ENCODE results near the gene GPR153. TPM values are rescaled to one million over a fixed set of nuclear protein-coding genes. Genes with fewer than 3 reads are reported as not detected.

GPR153 gene
- polyA plus RNA-seq, 1 donor from 2014 or later, result 0.06 TPM

DNA sequence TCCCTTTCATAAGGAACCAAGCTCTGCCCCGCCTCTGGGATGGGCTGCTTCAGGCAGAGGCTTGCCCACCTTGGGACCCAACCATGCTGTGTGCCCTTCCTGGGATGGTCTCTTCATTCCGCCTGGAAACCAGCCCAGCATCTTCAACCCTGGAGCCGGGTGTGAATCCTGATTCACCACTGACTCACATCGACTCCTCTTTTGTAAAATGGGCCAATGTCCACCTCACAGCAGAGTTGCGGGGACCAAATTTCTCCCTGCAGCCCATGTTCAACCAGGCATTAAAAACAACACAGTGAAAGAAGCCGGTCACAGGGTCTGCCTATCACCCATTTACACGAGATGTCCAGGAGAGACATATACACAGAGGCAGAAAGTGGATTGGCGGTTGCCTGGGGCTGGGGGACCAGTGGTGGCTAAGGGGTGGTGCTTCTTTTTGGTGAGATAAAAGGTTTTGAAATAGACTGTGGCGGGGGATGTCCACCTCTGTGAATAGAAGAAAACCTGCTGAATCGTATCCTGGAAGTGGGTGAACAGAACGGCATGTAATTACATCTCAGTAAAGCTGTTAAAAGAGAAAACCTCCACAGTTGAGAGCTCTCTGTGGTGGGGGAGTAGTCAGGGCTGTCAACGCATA is 6.9 kb upstream of the GPR153 start:
- Mint-ChIP-seq H3K9me3 (no peaks in the 10 kb centered on the region), H3K27me3 (no peaks in the 10 kb centered on the region), H3K4me1 (no peaks in the 10 kb centered on the region), H3K27ac (no peak overlapping the region), H3K36me3 (peaks cover 2% of the 10 kb centered on the region), H3K4me3 (no peak overlapping the region)

DNA sequence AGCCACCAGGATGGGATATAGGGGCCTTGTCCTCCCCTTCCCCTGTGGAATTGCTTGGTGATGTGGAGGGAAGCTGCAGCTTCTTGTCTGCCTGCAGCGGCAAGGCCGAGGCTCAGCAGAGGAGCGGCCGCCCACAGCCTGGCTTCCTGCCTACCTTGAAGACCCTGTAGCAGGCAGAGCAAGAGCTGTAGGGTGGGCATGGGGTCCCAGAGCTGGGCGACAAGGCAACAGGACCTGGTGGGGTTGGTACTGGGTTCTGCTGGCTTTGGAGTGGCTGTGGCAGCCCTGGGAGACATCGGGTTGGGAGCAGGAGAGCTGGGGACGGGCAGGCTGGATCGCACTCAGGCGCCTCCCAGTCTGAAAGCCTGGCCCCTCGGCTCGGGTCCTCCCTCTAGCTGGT is 5.7 kb upstream of the GPR153 start:
- Mint-ChIP-seq H3K4me3 (no peak overlapping the region), H3K9me3 (no peaks in the 10 kb centered on the region), H3K4me1 (peaks cover 0 to 2% (median 0%) of the 10 kb centered on the region in 3 donors), H3K27me3 (no peaks in the 10 kb centered on the region), H3K36me3 (peaks cover 2% of the 10 kb centered on the region), H3K27ac (peak overlapping the region in 1 of 3 donors; percentile 59)

DNA sequence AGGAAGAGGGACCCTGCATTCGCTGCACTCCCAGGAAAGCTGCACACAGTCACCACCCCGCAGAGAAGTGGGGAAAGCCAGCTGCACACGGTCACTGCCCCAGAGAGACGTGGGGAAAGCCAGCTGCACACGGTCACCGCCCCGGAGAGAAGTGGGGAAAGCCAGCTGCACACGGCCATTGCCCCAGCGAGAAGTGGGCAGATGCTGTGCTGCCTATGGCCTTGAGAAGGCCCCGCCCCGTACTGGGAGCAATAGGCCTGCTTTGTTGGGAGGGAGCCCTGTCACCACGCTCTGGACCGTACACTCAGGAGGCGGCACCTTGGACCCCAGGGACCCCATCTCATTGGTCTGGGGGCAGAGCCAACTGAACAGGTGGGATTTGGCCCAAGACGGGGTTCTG is 4.3 kb upstream of the GPR153 start:
- Mint-ChIP-seq H3K4me1 (peaks cover 0 to 2% (median 0%) of the 10 kb centered on the region in 3 donors), H3K9me3 (no peaks in the 10 kb centered on the region), H3K27ac (no peak overlapping the region), H3K36me3 (peaks cover 2% of the 10 kb centered on the region), H3K4me3 (no peak overlapping the region), H3K27me3 (no peaks in the 10 kb centered on the region)

- Mint-ChIP-seq H3K27ac (no peak overlapping the region), H3K4me3 (no peak overlapping the region)
Observed at GRCh38 chr1:6263716-6264115, 2.8 kb upstream of the GPR153 start.

GRCh38 chr1:6262555-6263420 is 1.9 kb upstream of the GPR153 start:
- Mint-ChIP-seq H3K4me1 (peaks cover 0 to 4% (median 2%) of the 10 kb centered on the region in 3 donors), H3K9me3 (no peaks in the 10 kb centered on the region), H3K36me3 (peaks cover 2% of the 10 kb centered on the region), H3K4me3 (peak overlapping the region in 1 of 4 donors; percentile 48), H3K27me3 (peaks cover 9% of the 10 kb centered on the region), H3K27ac (no peak overlapping the region)

More at GRCh38 chr1:6263716-6264115, 2.8 kb upstream of the GPR153 start:
- no peaks in the 10 kb centered on the region for H3K9me3 Mint-ChIP-seq
- peaks cover 0 to 4% (median 2%) of the 10 kb centered on the region in 3 donors for H3K4me1 Mint-ChIP-seq
- H3K36me3 Mint-ChIP-seq, result peaks cover 2% of the 10 kb centered on the region
- H3K27me3 Mint-ChIP-seq, result peaks cover 9% of the 10 kb centered on the region

DNA sequence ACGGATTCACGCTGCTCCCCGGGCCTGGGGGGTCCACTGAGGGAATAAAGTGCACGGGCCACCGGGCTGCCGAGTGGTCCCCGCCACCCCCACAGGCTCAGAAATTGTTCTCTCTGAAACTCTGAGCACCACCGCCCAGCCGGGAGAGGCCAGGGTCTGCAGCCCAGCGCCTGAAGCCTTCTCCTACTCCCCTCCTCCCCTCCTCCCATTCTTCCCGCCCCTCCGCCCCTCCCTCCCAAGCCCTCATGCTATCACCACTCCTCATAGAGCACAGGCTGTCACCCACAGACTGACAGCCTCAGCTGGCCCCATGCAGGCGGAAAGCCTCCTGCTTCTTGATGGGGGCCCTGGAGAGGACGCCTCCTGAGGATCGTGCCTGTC is 707 bp upstream of the GPR153 start:
- Mint-ChIP-seq H3K4me3 (peak overlapping the region; percentile 48 to 87 (median 78)), H3K27ac (no peak overlapping the region), H3K36me3 (peaks cover 2% of the 10 kb centered on the region), H3K27me3 (peaks cover 9% of the 10 kb centered on the region), H3K4me1 (peaks cover 0 to 4% (median 2%) of the 10 kb centered on the region in 3 donors), H3K9me3 (no peaks in the 10 kb centered on the region)

DNA sequence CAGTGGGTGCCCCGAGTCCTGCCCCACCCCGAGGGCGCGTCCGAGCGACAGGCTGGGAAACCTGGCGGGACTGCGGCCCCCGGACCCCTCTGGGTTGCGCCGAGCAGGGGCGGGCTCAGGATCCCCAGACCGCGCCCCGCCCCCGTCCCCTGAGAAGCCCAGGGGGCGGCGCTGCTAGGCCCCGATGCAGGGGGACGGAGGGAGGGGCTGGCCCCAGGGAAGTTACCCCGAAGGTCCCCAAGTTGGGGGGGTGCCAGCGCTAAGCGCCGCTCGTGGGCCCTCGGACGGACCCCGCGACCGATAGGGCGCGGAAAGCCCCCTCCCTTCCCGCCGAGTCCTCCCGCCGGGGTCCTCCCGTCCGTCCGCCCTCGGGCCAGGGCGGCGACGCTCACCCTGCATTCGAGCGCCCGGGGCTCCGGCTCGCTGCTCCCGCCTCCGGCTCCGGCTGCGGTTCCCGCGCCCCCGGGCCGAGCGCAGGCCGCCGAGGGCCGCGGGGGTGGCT is 414 bp downstream of the GPR153 start:
- H3K9me3 Mint-ChIP-seq, result no peaks in the 10 kb centered on the region
- H3K4me1 Mint-ChIP-seq, result peaks cover 0 to 4% (median 2%) of the 10 kb centered on the region in 3 donors
- peaks cover 10% of the 10 kb centered on the region for H3K27me3 Mint-ChIP-seq
- H3K27ac Mint-ChIP-seq, result no peak overlapping the region
- peaks cover 2% of the 10 kb centered on the region for H3K36me3 Mint-ChIP-seq
- no peak overlapping the region for H3K4me3 Mint-ChIP-seq

DNA sequence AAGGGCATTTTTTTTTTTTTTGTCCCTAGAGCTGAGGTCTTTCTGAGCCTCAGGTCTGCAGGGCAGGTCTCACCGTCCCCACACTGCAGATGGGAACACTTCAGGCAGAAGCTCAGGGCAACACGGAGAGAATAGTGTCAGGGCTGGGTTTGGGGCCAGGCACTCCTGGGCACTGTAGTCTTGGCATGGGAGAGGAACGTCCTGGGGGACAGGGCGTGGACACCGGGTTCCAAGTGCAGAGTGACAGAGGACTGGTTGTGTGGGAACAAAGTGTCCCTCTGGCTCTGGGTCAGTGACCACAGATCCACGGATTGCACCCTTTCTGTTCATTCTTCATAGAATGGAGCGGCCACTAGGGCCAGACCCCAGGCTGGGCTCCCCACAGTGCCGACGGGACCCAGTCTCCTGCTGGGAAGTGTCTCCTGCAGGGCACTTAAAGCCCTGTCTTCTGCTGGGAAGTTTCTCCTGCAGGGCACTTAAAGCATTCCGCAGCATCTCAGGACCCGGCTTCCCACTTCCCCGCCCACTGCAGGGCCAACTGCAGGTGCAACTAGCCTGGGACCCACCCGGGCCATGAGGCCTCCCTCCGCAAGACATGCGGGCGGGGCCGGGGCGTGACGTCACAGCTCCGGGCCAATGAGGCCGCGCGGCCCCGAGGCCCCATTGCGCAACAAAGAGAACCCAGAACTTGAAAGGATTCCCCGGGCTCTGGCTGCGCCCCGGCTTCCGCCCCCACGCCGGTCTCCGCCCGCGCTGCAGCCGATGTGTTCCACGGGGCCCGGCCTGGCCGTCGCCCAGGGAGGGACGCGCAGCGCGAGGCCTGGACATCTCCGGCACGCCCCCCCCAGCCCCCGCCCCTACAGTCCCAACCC is 1.2 kb downstream of the GPR153 start:
- no peaks in the 10 kb centered on the region for H3K9me3 Mint-ChIP-seq
- peaks cover 2% of the 10 kb centered on the region for H3K36me3 Mint-ChIP-seq
- peaks cover 0 to 4% (median 2%) of the 10 kb centered on the region in 3 donors for H3K4me1 Mint-ChIP-seq
- H3K27ac Mint-ChIP-seq, result no peak overlapping the region
- H3K4me3 Mint-ChIP-seq, result peak overlapping the region; percentile 68 to 80 (median 76)
- peaks cover 10% of the 10 kb centered on the region for H3K27me3 Mint-ChIP-seq

DNA sequence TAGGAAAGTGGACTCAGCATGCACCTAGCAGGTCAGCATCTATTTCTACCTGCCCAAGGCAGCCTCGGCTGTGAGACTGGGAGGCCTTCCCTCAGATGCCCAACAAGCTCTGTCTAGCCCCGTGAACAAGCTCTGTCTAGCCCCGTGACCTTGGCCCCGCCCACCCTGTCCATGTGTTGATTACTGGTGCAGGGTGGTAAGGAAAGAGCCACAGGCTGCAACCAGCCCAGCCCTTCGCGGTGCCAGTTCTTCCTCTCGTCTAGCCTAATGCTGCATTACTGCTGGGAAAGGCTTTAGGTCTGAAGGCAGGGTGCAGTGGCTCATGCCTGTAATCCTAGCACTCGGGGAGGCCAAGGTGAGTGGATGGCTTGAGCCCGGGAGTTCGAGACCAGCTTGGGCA is 2.2 kb downstream of the GPR153 start:
- H3K27me3 Mint-ChIP-seq, result peaks cover 14% of the 10 kb centered on the region
- H3K9me3 Mint-ChIP-seq, result no peaks in the 10 kb centered on the region
- H3K4me3 Mint-ChIP-seq, result peak overlapping the region in 2 of 4 donors; percentile 76
- peaks cover 0 to 4% (median 2%) of the 10 kb centered on the region in 3 donors for H3K4me1 Mint-ChIP-seq
- H3K36me3 Mint-ChIP-seq, result no peaks in the 10 kb centered on the region
- no peak overlapping the region for H3K27ac Mint-ChIP-seq

DNA sequence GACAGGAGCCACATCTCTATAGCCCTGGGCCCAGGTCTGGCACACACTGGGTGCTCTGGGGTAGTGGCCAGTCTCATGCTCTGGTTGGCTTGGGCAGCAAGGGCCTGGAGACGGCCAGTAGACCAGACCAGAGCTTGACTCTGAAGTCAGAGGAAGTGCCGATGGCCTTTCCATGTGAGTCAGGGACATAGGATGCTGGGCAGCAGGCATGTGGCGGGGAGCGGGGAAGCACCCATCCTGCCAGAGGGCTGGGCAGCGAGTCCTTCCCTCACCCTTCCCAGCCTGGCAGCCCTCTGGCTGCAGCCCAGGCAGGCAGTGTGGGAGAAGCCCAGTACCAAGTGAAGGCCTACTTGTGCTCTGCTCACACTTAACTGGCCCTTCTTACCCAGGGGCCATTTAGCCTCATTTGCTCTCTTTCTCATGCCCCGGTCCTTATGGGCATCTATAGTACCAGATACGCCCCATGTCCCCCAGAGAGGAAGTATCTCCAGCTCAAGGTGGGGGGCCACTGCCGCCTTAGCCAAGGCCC is 3.3 kb downstream of the GPR153 start:
- peaks cover 14% of the 10 kb centered on the region for H3K27me3 Mint-ChIP-seq
- no peaks in the 10 kb centered on the region for H3K9me3 Mint-ChIP-seq
- peak overlapping the region in 1 of 3 donors; percentile 7 for H3K27ac Mint-ChIP-seq
- H3K4me3 Mint-ChIP-seq, result peak overlapping the region in 2 of 4 donors; percentile 30 to 76
- H3K36me3 Mint-ChIP-seq, result no peaks in the 10 kb centered on the region
- H3K4me1 Mint-ChIP-seq, result peaks cover 0 to 4% (median 2%) of the 10 kb centered on the region in 3 donors

DNA sequence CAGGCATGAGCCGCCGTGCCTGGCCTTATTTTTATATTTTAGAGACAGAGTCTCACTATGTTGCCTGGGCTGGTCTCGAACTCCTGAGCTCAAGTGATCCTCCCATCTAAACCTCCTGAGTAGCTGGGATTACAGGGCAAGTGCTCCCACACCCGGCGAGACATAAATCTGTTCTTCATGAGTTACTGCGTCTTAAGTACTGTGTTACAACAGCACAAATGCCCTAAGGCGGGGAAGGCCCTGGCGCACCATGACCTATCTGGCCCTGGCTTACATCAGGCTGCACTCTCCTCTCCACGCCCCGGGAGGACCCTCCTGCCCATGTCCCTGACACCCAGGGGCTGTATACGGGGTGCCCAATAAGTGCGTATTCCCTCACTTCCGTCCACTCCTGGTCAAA is 4.3 kb downstream of the GPR153 start:
- no peaks in the 10 kb centered on the region for H3K9me3 Mint-ChIP-seq
- peaks cover 0 to 4% (median 0%) of the 10 kb centered on the region in 3 donors for H3K4me1 Mint-ChIP-seq
- H3K4me3 Mint-ChIP-seq, result no peak overlapping the region
- peaks cover 14% of the 10 kb centered on the region for H3K27me3 Mint-ChIP-seq
- no peaks in the 10 kb centered on the region for H3K36me3 Mint-ChIP-seq
- no peak overlapping the region for H3K27ac Mint-ChIP-seq

GRCh38 chr1:6254691-6255090 is 6.2 kb downstream of the GPR153 start:
- no peaks in the 10 kb centered on the region for H3K9me3 Mint-ChIP-seq
- no peak overlapping the region for H3K27ac Mint-ChIP-seq
- H3K4me3 Mint-ChIP-seq, result no peak overlapping the region
- peaks cover 23% of the 10 kb centered on the region for H3K27me3 Mint-ChIP-seq
- peaks cover 0 to 4% (median 0%) of the 10 kb centered on the region in 3 donors for H3K4me1 Mint-ChIP-seq
- H3K36me3 Mint-ChIP-seq, result no peaks in the 10 kb centered on the region

DNA sequence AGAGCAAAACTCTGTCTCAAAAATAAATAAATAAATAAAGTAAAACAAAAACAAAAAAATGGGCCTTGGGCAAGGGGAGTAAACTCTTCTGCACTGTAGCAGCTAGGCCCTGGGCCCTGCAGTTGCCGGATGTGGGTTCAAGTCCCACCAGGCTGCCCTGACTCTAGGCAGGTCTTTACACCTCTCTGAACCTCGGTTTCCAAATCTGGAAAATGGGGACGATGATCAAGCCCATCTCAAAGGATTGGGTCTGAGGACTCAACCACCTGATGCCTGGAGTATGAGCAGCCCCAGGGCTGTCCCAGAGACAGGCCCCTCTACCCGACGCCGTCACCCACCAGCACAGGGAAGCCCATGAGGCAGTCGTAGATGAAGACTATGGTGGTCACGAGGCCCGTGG is 7.5 kb downstream of the GPR153 start:
- Mint-ChIP-seq H3K4me1 (peaks cover 0 to 1% (median 0%) of the 10 kb centered on the region in 3 donors), H3K4me3 (no peak overlapping the region), H3K36me3 (no peaks in the 10 kb centered on the region), H3K27ac (no peak overlapping the region), H3K27me3 (peaks cover 17% of the 10 kb centered on the region), H3K9me3 (no peaks in the 10 kb centered on the region)

DNA sequence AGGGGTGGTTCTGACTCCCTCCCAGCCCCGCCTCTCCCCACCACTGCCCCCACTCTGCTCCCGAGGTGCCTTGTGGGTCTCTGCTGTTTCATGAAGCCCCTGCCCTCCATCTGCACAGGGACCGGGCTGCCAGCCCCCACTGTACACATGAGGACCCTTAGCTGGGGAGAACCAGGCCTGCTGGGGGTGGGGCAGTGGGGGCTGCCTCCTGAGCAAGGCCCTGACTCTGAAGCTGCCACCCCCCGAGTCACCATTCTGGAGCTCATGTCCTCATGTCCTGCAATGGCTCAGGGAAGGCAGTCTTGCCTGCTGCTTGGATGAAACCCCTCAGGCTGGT is 8.6 kb downstream of the GPR153 start:
- H3K27ac Mint-ChIP-seq, result peak overlapping the region in 1 of 3 donors; percentile 77
- H3K4me3 Mint-ChIP-seq, result no peak overlapping the region
- peaks cover 22% of the 10 kb centered on the region for H3K27me3 Mint-ChIP-seq
- H3K9me3 Mint-ChIP-seq, result no peaks in the 10 kb centered on the region
- no peaks in the 10 kb centered on the region for H3K36me3 Mint-ChIP-seq
- H3K4me1 Mint-ChIP-seq, result peaks cover 0 to 1% (median 1%) of the 10 kb centered on the region in 3 donors
